Endometrium (tissue), 2 donors: Measurements from ENCODE around the gene LIN54.

Source experiments
- FAIRE-seq: peaks from 2 replicates; lab custom pipeline; 2012; peaks lifted over from hg19 to GRCh38; lab: Jason Lieb, UNC
- donor health status: control.
- donor health status: control.

The LIN54 gene

GRCh38 chr4:82890901-82891706, 119.5 kb downstream of the LIN54 start, which contains the start of gene SEC31A:
Gene SEC31A, minus strand, starts transcription at chr4:82891153. Its CDS starts 9,217 bp downstream, at chr4:82881936.
- peak; percentile 81 for FAIRE-seq

GRCh38 chr4:82890528-82890900, 120.1 kb downstream of the LIN54 start:
- FAIRE-seq = no peak

- FAIRE-seq = no peak
Measured at GRCh38 chr4:82889287-82889686, 121.3 kb downstream of the LIN54 start.

- no peak for FAIRE-seq
Measured at GRCh38 chr4:82886147-82886942, 124.3 kb downstream of the LIN54 start.

- FAIRE-seq = no peak
Measured at GRCh38 chr4:82885410-82885809, 125.2 kb downstream of the LIN54 start.
